ENCODE results near the gene NHERF2.

The NHERF2 gene

GRCh38 chr16:2004795-2005517 lies 21.7 kb upstream of the NHERF2 start:
- TF ChIP-seq, protein P1, sequence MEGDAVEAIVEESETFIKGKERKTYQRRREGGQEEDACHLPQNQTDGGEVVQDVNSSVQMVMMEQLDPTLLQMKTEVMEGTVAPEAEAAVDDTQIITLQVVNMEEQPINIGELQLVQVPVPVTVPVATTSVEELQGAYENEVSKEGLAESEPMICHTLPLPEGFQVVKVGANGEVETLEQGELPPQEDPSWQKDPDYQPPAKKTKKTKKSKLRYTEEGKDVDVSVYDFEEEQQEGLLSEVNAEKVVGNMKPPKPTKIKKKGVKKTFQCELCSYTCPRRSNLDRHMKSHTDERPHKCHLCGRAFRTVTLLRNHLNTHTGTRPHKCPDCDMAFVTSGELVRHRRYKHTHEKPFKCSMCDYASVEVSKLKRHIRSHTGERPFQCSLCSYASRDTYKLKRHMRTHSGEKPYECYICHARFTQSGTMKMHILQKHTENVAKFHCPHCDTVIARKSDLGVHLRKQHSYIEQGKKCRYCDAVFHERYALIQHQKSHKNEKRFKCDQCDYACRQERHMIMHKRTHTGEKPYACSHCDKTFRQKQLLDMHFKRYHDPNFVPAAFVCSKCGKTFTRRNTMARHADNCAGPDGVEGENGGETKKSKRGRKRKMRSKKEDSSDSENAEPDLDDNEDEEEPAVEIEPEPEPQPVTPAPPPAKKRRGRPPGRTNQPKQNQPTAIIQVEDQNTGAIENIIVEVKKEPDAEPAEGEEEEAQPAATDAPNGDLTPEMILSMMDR (conservative IDR thresholded peaks at IDR 0.05) = no peak
- H3K27ac ChIP-seq = peak overlapping the region; percentile 67

DNA sequence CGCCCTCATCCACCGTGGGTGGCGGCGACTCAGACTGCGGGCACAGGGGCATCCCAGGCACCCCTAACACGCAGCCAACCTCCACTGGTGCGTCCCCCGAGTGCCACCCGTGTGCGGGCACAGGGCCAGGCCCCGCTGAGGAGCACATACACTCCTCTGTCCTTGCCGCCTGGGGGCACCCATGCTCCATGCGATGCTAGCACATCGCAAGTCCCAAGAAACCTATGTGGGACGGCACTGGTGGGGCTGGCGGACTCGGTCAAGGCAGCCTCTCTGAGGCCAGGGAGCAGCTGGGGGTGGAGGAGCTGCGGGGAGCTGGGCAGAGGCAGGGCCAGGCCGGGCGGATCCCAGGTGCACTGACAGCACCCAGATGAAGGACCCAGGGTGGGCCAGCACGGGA lies 21.1 kb upstream of the NHERF2 start:
- H3K27ac ChIP-seq = peak overlapping the region; percentile 67
- TF ChIP-seq, protein P1 (conservative IDR thresholded peaks at IDR 0.05) = no peak

DNA sequence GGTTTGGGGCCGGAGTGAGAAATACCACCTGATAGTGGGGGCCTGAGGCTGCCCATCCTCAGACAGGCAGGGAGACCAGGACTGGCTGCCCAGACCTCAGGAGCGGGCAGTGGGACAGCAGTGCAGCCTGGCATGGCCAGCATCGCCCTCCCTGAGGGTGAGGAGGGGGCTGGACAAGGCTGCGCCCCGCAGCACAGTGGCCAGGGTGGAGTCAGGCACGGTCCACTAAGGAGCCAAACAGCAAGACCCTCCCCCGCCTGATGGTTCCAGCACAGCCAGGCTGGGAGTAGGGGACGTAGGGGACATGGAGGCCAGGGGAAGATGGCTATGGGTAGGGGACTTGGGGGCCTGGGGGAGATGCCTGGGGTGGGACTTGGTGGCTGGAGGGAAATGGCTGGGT lies 20.4 kb upstream of the NHERF2 start:
- TF ChIP-seq, protein P1 (conservative IDR thresholded peaks at IDR 0.05) = no peak
- H3K27ac ChIP-seq = peak overlapping the region; percentile 67; the same call in 1 of the 2 replicates

DNA sequence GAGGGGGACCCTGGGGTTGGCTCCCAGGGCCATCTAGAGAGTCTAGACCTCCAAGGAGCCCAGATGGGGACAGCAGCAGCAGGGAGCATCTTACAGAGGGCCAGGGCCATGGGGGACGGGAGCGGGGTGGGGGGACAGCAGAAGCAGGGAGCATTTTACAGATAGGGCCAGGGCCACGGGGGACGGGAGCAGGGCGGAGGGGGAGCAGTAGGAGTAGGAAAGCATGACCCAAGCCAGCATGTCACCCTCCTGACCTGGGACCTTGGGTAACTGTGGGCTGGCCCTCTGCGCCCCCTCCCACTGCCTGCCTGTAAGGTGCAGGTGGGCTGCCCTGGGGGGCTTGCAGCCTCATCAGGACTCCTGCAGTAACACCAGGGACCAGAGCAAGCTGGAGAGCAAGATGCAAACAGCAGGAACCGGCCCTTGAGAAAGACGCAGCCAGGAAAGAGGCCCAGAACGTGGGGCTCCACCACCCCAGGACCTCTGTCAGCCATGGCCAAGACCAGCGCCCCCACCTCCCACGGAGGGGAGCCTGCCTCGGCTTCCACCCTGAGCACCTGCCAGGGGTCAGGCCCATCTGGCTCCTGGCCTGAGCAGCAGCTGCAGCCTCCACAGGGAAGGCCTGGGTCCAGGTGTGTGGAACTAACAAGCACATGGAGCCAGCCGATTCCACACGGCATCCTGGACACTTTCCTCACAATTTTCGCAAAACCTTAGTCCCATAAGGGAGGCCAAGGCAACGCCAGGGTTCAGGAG lies 19.4 kb upstream of the NHERF2 start:
- peak overlapping the region; percentile 80 for H3K27ac ChIP-seq
- TF ChIP-seq, protein P1 (conservative IDR thresholded peaks at IDR 0.05) = no peak

GRCh38 chr16:2008009-2008526 lies 18.6 kb upstream of the NHERF2 start:
- H3K27ac ChIP-seq = peak overlapping the region; percentile 80

GRCh38 chr16:2008631-2009163 lies 18.0 kb upstream of the NHERF2 start:
- H3K27ac ChIP-seq = peak overlapping the region; percentile 80
- TF ChIP-seq, protein P1 (conservative IDR thresholded peaks at IDR 0.05) = no peak

More at GRCh38 chr16:2008009-2008526, 18.6 kb upstream of the NHERF2 start:
- TF ChIP-seq, protein P1 (conservative IDR thresholded peaks at IDR 0.05) = no peak

- peak overlapping the region; percentile 80 for H3K27ac ChIP-seq
- TF ChIP-seq, protein P1 (conservative IDR thresholded peaks at IDR 0.05) = no peak
Measured at GRCh38 chr16:2009164-2009711, 17.5 kb upstream of the NHERF2 start.

All from VCaP (cell line).